Measurements from ENCODE around the gene PHF2.

Gene PHF2

DNA sequence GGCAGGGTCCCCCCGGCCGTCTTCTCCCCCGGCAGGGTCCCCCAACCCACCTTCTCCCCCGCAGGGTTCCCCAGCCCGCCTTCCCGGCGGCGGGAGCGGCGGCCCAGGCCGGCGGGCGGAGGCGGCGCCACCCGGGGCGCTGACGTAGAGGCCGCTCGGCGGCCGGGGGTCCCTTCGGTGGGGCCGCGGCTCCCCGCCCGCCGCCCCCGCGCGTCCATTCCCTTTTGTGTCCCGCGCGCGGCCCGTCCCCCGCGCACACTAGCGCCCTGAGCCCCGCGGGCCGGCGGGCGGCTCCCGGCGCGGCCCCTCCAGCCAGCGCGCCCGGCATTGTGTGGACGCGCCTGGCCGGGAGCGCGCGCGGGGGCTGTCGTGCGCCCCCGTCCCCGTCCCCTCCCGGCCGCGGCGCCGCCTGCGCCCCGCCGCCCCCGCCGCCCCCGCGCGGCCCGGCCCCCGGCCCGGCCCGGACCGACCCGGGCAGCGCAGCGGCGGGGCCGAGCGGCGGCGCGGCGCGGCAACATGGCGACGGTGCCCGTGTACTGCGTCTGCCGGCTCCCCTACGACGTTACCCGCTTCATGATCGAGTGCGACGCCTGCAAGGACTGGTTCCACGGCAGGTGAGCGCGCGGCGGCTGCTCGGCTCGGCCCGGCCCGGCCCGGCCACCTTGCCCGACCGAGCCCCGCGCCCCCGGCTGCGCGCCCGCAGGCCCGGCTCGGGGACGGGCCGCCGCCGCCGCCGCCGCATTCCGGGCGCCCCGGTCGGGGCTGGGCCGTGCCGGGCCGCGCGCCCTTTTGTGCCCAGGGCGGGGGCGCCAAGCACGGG, at the start of gene PHF2:
PHF2 (plus strand) TSS at position 327 of the 820 bp plus-strand sequence; CDS start at position 517, 190 bp downstream.
- DNase-seq (peak; percentile 46), ATAC-seq (peak; percentile 50)

DNA sequence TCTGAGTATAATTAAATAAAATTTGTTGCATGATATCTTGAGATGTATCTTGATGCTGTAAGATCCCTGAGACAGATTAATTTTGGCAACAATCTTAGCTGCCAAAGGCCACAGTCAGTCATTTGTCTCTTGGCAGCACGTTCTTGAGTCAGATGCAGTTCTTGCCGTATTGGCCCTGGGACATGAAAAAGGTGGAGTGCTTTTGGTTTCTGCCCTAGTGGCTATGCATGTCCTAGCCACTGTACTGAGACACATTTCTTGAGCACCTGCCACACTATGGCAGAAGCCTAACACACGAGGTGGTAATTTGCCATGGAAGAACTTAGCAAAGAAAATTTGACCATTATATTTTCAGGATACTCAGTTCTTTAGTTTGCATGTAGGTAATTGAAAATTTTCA, 45.0 kb upstream of the PHF2 start:
- ATAC-seq (no peak), DNase-seq (no peak)

GRCh38 chr9:93532141-93532540, 44.2 kb upstream of the PHF2 start:
- DNase-seq, result no peak
- ATAC-seq, result no peak

- no peak for DNase-seq
- no peak for ATAC-seq
These were observed 42.5 kb upstream of the PHF2 start for GRCh38 chr9:93533863-93534262.

- ATAC-seq, result no peak
- DNase-seq, result no peak
These were observed 40.2 kb upstream of the PHF2 start for GRCh38 chr9:93536167-93536566.

- DNase-seq (no peak), ATAC-seq (no peak)
These were observed 39.5 kb upstream of the PHF2 start for GRCh38 chr9:93536874-93537273.

GRCh38 chr9:93540305-93540704, 36.1 kb upstream of the PHF2 start:
- DNase-seq (no peak), ATAC-seq (no peak)

- no peak for ATAC-seq
These were observed 35.4 kb upstream of the PHF2 start for GRCh38 chr9:93541005-93541404.

GRCh38 chr9:93541581-93542349, 34.6 kb upstream of the PHF2 start:
- DNase-seq (no peak), ATAC-seq (no peak)

More at GRCh38 chr9:93541005-93541404, 35.4 kb upstream of the PHF2 start:
- no peak for DNase-seq

DNA sequence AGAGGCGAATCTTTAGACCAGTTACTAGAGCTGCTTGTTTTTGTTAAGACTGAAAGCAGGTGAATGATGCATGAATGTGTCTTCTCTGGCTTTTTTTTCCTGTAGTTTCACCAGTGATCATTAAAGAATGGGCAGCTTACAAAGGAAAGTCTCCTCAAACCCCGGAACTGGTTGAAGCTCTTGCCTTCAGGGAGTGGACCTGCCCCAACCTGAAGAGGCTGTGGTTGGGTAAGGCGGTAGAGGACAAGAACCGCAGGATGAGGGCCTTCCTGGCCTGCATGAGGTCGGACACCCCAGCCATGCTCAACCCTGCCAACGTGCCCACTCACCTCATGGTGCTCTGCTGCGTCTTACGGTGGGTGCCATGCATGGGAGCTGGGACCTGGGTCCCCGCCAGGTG, 33.3 kb upstream of the PHF2 start:
- ATAC-seq, result no peak

DNA sequence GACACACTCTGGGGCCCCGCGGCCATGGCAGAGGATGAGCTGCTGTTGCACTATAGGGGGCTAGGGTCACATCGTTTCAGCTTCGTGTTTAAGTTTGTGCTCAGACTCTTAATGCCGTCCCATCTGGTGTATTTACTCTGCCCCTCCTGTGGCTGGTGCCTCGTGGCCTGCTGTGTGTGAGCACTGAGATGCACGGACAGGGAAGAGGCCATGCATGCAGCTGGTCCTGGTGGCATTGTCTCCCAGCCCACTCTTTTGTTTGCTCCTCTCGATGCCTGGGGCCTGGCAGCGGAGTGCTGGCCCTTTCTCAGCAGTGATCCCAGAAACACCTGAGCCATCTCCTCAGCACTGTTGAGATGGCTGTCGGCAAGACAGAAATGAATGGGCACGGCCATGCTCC, 30.0 kb upstream of the PHF2 start:
- ATAC-seq (no peak), DNase-seq (no peak)

More for the DNA sequence above, 33.3 kb upstream of the PHF2 start:
- DNase-seq, result no peak

DNA sequence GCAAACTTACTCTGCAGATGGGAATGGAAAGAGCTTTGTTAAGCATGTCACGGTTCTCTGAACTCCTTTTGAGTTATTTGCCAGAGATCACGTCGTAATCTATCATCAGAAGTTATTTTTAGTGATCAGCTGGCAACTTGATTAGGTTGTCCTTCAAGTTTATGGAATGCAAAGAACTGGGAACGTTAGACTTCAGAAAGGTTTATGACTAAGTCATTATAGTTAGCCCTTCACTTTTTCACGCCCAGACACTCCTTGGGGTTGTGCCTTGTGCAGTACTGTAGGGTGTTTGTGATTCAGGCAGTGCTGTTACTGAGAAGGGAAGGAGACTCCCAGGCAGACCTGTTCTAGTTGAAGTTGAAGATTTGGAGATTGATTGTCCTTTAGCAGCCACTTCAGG, 26.8 kb upstream of the PHF2 start:
- no peak for ATAC-seq
- no peak for DNase-seq

DNA sequence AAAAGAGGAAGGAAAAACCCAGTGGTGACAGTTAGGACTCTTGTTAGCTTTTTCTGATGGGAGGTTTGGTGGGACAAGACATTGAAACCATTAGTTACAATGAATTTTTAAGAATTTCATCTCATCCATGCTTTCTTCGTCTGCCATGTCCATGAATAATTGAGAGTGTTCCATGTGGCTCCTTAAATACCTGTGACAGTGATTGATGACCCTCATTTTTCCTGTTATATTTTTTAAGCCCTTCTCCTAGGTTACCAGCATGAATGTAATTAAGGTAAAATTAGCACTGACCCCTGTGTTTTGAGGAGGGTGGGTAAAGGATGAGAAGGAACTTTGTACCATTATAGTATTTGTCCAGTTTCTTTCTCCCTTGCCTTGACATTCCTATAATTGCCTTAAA, 23.5 kb upstream of the PHF2 start:
- DNase-seq, result no peak
- ATAC-seq, result no peak

DNA sequence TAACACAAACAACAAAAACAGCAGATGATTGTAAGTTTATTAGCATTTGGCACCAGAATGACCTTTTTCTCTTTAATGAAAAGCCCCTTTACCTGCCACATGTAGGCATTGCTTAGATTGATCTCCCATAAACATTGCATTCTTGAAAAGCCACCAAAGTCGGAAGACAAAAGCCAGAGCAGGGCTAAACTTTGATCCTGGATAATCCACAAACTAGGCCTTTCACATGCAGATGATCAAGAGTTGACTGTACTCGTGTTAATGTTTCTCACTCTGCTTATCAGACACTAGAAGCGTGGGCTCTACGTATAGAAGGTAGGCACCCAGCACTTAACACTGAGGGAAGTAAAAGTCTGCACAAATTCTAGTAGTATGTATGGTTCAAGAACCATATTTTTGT, 21.0 kb upstream of the PHF2 start:
- DNase-seq (no peak), ATAC-seq (no peak)

- ATAC-seq (no peak), DNase-seq (no peak)
These were observed 18.8 kb upstream of the PHF2 start for GRCh38 chr9:93557366-93558137.

- ATAC-seq (no peak), DNase-seq (no peak)
These were observed 17.9 kb upstream of the PHF2 start for GRCh38 chr9:93558503-93558902.

DNA sequence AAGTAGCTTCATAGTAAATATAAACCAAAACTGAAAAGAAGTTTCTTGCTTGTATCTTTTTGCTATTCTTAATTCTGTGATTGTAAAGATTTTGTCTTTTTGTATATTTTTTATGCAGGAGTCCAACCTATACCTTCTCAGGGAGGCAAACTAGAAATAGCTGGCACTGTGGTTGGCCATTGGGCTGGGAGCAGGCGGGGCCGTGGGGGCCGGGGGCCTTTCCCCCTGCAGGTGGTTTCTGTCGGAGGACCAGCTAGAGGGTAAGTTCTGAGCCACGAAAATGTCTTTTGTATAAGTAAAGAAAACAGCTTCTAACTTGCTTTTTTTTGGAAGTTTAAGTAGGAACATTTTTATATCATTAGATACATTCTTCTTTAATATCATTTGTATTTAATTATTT, 15.4 kb upstream of the PHF2 start:
- no peak for ATAC-seq
- no peak for DNase-seq

GRCh38 chr9:93562157-93562556, 14.2 kb upstream of the PHF2 start:
- no peak for ATAC-seq
- no peak for DNase-seq

DNA sequence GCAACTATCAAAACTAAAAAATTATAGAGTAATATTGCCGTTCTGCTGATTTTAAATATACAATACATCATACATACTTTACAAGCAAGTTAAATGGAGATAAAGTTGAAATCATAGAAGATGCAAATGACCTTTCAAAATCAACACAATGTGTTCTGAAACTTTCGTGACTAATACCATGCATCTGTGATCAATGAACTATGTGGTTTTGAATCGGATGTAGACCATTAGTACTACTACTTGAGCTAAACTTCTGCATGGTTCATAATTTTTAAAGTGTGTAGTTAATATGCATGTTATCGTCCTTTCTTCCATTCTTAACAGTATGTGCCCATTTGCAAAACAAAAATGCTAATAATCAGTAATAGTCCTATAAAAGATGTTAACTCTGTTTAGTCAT, 11.3 kb upstream of the PHF2 start:
- no peak for DNase-seq
- ATAC-seq, result no peak

DNA sequence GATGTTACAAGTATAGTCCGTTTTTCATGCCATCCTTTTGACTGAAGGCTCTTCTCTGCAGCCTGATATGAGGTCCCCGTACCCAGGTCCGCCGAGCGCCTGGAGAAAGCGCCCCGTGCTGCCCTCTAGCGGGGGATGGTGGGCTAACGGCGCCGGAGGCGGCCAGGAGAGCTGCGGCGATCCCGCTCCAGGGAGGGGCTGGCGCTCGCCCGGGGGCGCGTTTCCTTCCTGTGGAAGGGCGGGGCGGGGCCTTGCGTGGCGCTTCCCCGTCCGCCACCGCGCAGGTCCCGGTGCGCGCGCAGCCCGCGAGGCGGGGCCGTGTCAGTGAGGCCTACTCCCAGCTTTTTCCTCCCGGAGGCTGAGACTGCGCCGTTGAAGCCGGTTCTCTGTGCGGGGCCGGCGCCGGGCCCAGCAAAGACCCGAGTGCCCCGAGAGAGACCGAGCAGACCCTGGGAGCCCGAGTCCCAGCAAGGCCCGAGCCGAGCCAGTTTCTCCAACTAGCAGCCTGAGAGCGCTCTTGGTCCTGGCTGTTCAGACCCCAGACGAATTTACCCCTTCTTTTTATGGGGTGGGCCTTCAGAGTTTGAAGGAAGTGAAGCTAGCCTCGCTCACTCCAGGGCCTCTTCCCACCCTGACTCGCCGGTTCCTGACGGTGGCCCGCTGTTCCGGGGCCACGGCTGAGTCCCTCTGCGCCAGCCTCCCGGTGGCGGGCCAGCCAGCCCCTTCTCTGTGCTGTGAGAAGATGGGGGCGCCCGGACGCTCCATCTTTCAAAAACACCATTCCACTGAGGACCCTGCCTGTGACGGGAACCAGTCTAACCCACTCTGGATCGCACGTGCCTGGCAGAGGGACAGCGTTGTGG, 9.7 kb upstream of the PHF2 start:
- DNase-seq, result peak; percentile 100
- peak; percentile 98 for ATAC-seq

DNA sequence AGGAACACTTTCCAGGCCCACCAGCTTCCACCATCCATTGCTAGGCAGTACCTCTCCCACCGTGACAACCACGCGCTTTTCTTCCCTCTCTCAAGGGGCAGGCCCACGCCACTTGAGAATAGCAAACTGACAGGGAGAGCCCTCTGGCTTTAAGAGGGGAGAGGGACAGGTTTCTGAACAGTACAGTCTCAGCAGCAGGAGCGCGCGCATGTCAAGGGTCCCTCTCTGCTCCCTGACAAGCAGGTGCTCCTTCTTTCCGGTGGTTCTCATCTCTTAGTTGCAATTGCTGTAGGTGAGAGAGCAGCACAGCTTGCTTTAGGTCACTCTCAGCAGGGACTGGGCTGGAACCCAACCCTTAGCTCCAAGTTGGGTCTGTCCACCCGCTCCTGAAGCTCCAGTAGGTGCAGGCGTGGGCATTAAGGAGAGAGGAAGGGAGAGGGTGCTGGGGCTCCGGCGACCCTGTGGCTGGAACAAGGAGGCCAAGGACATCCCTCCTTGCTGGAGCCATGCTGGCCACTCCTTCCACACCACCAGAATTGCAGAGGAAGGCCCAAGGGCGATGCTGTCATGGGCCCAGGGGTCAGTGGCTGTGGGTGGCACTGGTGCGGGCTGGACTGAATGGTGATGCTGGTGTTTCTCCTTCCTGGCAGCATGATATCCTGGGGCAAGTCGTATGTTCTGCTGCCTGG, 9.0 kb upstream of the PHF2 start:
- DNase-seq, result no peak
- ATAC-seq, result no peak

All from stimulated activated naive CD8-positive, alpha-beta T cell treated with anti-CD3 and anti-CD28 coated beads, Interleukin-15, Interleukin-2, amounts not matched to agents 100 U/mL and 50 U/mL, for 24 hours (primary cell).